ENCODE measurements around the gene IL31.

- TF ChIP-seq POLR2AphosphoS5 (IDR thresholded peaks at IDR 0.05; ENCODE audit: insufficient read depth in 1 of 2, low read depth in 1 of 2) (no peak), CTCF (IDR thresholded peaks at IDR 0.05) (no peak)
These were observed 38.5 kb downstream of the IL31 start for GRCh38 chr12:122135437-122136031.
